GM19043 (cell line): ENCODE results near the gene NDEL1.

Source experiments
- ATAC-seq: cut with Tn5 transposase; IDR thresholded peaks from one replicate; pipeline ENCODE4 v1.9.1; 2021; ENCODE audit warnings: low read depth; ENCODE audit not compliant: unreplicated experiment

Gene NDEL1

DNA sequence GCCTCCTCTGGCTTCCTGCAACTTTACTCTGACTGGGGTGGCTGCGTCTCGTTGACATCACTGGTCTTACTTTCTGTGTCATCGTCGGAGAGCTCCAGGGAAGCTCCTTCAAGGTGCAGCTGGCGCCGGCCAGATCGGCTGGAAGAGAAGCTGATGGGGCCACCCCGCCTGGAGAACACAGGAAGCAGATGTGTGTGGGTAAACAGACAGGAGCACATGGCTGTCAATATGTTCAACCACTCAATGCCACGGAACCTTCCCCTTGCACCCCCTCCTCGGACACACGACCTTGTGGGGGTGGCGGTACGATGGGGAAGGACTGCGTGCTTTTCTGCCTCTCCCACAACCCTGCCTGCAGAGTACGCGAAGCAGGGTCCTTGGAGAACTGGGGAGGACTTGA lies 40.1 kb downstream of the NDEL1 start:
- ATAC-seq: no peak

DNA sequence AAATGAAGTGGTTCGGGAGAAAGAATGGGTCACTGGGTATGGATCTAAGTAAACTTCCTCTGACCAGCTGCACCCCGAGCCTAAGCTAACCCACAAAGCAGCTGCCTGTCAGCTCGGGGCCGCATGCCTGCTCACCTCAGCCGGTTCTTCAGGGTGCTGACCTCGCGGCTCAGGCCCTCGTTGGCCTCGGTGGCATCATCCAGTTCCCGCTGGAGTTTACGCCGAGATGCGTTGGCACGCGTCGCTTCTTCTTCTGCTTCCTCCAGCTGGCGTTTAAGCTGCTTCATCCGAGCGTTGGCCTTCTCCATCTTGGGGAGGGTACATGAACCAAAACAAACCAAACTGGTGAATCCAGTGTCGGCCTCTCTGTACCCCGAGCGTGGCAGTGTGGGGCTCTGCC lies 41.1 kb downstream of the NDEL1 start:
- no peak for ATAC-seq

DNA sequence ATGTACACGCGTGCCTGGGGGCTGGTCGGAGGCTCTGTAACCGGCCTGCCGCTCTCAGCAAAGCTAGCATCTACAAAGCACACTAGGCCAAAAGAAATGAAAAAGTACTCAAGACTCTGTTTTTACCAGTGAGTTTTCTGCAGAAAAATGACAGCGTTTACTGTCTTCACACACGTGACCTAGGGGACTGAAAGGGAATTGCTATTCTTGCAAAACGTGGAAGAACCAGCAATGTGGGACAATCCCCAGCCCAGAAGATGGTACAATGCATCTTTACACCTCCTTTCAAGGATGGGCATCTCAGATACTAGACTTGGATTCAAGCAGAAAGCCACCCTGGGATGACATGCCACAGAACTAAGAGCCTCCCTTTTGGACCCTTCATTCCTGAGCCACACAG lies 41.5 kb downstream of the NDEL1 start:
- ATAC-seq: no peak

DNA sequence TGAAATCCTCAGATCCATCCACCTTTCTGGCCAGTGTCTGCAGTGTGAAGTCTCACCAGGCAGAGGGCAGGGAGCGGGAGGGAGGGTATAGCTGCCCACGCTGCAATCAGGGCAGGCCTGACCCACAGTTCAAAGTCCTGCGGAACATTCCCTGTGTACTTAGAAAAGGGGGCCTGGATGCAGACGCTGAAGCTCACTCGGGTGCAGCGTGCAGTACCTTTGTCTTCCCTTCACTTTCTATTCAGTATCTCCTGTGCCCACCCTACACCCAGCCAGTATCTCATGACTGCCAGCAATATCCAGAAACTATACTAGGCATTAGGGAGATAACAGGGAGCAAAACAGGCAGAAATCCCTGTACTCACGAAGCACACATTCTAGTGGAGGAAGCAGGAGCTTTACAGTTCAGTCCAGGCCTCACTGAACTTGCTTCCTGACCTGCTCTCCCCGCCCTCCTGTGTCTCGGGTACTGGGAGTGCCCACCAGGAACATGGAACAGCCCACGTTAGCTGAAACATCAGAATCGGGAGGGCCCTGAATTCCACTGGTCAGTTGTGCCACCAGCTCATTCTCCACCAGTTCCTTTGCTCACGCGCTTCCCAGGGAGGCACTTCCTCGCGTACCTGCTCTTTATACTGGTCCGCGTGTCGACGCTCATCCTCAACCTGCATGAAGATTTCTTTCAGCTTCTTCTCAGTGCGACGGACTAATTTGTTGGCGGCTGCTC lies 42.2 kb downstream of the NDEL1 start:
- ATAC-seq: no peak

DNA sequence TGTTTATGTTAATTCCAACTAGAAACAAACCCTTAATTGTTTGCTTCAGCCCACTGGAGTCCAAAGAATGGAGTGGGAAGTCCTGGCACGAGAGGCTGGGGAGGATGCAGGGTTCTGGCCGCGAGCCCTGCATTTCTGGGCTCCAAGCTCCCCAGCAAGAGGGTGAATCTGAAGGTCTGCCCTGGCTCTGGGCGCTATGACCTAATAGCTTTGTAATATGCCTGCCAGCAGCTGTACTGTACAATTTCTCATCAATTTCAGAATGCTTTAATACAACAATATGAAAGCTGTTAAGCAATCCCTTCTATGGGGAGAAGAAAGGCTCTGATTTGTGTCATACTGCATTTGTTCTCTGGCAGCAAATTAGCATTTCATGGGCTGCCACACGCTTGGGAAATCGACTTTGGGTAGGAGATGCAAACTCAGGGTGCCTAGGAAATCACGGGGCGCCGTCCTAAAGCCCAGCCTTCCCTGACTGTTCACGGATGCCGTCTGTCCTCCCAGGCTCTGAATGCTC lies 43.8 kb downstream of the NDEL1 start:
- ATAC-seq: no peak

DNA sequence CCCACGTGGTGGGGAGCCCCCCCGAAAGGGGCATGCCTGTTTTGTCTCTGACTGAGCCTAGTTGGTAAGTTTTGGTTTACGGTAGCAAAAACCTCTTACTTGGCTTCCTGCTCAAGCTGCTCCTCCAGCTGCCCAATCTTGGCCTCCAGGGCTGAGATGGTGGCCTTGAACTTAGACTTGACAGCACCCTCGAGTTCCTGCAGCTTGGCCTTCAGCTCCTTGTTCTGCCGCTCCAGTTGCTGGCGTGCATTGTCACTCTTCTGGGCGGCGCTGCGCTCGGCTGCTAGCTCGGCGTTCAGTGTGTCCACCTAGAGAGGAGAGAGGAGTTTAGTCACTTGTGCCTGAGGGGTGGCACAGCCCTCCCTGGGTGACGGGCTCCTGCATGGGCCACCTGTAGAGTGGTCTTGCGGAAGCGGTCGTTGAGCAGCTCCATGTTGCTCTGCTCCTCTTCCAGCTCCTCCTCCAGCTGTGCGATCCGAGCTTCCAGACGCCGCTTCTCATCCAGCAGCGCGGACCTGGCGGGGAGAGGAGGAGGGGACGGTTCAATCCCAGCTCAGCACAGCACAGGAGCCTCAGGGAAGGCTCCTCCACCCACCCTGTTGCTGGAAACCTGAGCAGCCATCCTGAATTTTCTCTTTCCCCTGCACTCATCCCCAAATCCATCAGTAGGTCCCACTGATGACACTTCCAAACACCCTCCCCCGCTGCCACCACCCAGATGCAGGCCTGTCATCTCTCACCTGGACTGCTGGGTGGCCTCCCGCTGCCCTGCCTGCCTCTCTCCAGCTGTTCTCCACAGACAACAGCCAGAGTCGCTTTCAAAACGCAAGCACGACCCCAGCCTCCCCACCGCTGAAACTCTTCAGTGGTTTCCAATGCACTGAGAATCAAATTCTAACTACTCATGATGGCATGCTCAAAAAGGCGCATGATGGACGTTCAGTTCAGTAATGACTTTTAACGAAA lies 44.6 kb downstream of the NDEL1 start:
- ATAC-seq: no peak

DNA sequence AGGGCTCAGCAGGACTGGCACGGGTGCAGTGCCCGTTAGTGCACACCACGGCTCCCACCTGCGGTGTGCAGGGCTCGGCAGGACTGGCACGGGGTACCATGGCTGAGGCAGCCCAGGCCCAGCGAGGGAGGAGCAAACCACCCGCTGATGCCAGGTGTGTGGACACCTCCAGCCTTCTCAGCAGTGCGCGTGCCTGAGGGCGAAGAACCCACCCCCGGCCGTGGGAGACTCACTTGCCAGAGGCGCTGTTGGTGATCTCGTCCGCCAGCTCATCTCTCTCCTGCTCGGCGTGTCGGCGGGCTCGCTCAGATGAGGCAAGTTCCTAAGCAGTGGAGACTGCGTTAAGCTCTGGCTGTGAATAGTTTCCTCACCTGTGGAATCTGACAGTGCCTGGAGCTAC lies 45.4 kb downstream of the NDEL1 start:
- no peak for ATAC-seq

DNA sequence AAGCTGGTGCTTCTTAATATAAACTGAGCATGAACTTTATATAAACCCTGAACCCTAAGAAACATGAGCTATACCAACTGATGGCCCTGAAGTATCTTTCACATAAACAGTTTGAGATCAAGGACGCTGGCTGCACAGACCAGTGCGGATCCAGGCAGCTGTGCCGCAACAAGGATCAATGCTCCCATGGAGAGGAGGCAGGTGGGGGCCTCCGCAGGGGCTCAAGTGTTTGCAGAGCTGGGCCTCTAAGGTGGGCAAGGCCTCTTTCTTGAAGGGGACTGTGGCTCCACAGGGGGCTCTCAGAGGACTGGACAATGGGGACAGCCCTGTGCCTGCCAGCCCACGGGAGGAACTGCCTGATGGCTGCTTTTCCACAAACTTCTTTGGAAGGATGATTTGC lies 46.0 kb downstream of the NDEL1 start:
- no peak for ATAC-seq

DNA sequence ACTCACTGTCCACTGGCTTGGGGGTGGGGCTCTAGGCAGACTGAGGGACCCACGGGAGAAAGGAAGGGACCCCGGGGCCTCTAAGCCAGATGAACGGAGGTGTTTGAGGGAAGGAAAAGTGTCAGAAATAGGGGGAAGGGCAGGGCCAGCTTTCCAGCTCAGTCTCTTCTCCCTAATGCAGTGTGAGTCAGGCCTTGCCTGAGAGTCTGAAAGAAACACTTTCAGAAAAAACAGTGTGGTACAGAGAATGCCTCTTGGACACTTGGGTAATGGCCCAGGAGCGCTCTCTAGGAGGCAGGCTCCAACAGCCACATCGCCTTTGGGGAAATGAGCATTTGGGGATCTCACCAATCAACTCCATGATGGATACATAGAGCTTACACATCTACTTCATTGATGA lies 46.9 kb downstream of the NDEL1 start:
- ATAC-seq: no peak

DNA sequence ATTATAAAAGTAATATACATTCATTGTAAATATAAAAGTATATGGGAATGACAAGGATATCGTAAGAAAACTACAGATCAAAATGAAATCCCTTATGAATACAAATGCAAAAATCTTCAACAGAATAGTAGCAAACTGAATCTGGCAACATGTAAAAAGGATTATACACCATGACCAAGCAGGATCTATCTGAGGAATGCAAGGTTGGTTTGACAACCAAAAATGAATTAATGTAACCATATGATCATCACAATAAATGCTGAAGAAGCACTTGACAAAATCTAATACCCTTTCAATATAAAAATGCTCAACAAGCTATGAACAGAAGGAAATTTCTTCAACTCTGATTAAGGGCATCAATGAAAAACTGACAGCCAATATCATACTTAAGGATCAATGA lies 48.8 kb downstream of the NDEL1 start:
- ATAC-seq: no peak

DNA sequence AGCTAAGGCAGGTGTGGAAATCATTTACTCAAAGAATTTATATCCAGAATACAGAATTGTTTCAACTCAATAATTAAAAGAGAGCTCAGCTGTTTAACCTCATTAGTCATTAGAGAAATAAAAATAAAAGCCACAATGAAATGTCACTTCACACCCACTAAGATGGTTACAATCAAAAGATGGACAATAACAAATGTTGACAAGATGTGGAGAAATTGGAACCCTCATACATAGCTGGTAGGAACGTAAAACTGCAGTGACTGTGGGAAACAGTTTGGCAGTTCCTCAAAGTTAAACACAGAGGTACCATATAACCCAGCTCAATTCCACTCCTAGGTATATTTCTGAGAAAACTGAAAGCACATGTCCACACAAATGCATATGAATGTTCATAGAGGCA lies 49.8 kb downstream of the NDEL1 start:
- no peak for ATAC-seq

DNA sequence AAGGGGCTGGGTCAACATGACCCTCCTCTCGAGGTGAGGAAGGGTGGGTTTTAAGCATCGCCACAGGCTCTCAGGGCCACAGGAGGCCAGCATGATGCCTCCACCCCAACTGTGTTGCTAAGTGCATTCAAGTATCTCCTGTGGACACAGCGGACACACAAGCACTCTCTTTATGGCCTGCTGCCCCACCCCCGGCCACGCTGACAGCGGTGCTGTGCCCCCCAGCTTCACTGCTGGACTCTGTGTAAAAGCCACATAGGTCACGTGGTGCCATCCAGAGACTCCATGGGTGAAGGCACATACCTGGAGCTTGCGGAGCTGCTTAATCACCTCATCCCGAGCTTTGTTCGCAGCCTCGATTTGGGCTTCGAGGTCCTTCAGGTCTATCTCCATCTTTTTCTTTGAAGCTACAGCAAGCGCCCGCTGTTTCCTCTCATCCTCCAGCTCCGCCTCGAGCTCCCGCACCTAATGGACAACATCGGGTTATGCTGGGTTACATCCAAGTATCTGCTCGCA lies 51.5 kb downstream of the NDEL1 start:
- ATAC-seq: no peak

DNA sequence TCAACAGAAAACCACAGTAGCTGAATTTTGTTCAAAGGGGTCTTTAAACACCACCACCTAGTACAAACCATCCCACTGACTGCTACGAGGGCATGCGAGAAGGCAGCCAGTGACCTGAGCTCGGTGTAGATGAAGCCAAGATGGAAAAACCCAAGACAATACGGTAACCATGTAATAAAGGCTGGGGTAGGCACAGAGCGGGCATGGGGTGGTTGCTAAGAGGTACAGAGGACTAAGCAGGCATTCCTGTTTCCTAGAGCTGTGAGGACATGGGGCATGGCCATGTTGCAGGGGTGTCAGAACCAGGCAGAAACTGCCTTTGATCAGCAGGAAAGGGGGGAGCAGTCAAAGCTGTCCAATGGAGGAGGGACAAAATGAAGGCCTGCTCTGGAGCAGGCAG lies 52.1 kb downstream of the NDEL1 start:
- no peak for ATAC-seq

DNA sequence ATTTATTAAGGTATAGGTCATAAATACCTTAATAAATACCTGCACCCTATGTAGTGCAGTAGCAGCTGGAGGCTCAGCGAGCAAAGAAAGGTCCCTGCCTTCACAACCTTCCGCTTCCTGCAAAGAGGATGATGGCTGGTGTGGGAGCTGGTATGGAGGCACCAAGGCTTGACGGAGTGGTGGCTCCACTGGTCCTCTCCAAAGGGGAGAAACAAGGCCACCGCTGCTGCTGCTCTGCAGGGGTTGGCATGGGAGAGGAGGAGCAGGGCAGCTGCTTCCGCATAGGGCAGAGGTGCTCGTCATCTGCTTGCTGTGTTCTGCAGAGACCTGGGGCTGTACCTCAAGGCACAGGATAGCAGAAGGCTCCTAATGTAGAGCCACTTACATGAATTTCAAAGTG lies 52.8 kb downstream of the NDEL1 start:
- no peak for ATAC-seq

DNA sequence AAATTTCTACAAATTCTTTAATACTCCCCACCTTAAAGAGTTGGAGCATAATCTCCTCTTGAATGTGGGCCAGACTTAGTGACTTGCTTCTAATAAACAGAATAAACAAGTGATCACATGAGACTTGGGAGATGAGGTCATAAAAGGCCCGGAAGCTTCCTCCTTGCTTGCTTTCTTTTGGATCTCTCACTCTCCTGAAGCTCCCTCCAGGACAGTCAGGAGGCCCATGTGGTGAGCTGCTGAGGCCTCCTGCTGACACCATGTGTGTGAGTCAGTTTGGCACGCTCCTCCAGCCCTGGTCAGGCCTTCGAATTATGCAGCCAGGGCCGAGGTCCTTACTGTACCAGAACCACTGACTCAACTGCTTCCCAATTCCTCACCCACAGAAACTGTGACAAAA lies 53.2 kb downstream of the NDEL1 start:
- ATAC-seq: no peak

DNA sequence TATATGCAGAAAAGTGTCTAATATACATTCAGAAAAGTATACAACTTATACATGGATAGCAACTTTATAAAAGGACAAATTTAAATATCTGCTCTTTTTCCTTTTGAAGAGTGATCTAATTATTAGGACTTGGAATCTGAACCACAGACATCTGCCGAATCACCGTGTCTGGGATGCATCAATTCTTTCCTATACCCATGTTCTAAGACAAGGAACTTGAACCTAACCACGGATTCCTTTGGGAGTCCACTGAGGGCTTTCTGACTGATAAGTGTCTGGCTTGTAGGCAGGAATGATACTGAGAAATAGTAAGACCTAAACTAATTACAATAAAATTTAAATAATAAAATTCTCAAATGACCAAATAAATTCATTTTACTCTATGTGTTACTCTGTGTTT lies 54.2 kb downstream of the NDEL1 start:
- ATAC-seq: no peak

DNA sequence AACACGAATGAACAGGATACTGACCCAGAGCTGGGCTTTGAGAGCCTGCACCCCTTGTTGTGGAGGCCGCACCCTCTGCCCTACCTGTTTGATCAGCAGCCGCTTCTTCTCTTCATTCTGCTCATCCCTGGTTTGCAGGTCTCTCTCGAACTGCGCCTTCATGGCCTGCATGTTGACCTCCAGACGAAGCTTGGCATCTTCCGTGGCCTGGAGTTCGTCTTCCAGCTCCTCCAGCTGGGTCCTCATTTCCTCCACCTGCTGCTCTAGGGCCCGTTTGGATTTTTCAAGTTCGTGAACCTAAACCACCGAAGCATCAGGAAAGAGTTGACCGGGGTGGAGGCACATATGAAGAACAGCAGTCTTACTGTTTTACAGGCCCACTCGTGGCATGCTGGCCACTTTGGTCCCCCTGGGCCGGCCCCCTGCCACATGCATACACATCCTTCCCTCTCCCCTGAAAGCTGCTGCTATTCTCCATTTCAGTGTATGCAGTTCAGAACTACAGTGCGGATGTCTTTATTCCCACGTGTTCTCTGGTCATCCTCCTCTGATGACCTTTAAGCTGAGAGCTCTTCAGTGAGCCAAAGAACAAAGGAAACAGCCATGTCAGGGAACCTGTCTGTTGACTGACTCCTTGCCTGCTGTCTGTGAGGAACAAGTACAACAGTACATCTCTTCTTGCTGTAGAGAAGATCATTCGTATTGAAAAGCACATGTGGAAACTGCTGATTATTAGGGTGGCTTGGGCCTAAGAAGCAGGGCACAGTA lies 54.8 kb downstream of the NDEL1 start:
- no peak for ATAC-seq

DNA sequence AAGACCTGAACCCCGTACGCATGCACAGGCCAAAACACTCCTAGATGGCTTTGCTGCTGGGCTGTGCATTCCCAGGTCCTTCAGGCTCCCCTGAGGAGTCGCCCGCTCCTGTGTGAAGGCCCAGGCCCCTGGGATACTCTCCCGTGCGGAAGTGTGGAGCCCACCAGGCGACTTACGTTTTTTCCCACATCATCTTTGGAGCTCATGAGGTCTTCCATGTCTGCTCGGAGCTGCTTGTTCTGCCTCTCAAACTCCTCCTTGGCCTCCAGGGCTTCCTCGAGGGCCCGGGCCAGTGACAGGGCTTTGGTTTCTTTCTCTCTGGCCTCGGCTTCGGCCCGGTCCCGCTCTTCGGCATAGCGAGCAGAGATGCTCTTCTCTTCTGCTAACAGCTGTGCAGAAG lies 56.4 kb downstream of the NDEL1 start:
- no peak for ATAC-seq

DNA sequence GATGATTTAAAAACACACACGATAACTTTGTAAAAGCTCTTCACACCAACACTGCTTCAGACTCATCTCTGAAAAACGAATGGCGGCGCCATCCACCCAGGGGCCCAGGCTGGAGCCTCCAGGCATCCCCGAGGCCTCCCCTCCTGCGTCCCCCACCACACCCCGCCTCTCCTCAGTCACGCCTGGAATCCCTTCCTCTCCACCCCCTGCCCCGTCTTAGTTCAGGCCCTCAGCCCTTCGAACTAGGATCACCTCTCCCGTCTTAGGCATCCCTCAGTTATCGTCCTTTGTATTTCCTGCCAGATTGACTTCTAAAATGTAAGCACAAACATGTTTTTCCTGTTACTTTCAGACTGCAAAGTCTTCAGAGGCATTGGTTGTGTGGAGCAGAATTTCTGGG lies 58.3 kb downstream of the NDEL1 start:
- ATAC-seq: no peak

DNA sequence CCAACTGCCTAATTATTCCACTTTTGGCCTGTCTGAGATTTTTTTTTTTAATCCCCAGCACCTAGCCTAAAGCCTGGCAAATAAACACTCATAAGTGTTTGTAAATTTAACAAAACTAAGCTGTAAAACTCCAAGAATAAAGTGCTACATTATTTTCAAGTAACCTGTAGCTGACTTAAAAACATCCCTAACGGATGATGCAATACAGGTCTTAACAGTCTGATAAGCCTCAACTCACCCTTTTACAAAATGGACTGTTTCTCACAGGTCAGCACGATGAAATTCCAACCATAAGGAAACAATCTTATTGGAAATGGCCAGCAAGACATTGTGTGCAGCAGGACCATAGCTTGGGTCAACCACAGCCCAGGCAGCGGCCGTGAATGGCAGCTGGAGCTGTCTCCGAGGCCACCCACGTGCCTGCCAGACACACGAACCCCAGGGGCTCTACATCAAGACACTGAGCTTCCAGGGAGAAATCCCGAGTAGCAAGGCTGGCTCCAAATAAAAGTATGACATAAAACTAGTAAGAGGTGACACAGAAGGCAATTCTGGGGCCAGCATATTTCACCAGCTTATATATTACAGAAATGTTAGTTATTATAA lies 58.9 kb downstream of the NDEL1 start:
- no peak for ATAC-seq
